GM06990 (cell line): ENCODE measurements around the gene MRPL19.

ENCODE experiments used
- DNase-seq: peaks from one replicate; pipeline ENCODE4 v3.0.0-alpha.2; 2011; ENCODE audit not compliant: insufficient read length; ENCODE audit errors: extremely low read depth
- H3K27me3 ChIP-seq: replicated peaks from 2 replicates; pipeline ENCODE4 v1.6.0; 2011; ENCODE audit warnings: low read length; ENCODE audit not compliant: control insufficient read depth, insufficient read depth
- H3K36me3 ChIP-seq: 2 replicates; pipeline ENCODE4 v1.5.1; 2011; ENCODE audit warnings: low read length; ENCODE audit not compliant: control insufficient read depth, insufficient read depth
- H3K4me3 ChIP-seq: replicated peaks from 2 replicates; pipeline ENCODE4 v1.5.1; 2011; ENCODE audit warnings: low read depth, mild to moderate bottlenecking, control low read depth, low read length
- CTCF ChIP-seq: IDR thresholded peaks from 2 replicates; pipeline ENCODE4 v1.5.1; 2011; ENCODE audit warnings: low read length, control low read depth, mild to moderate bottlenecking, inconsistent platforms; ENCODE audit not compliant: insufficient read depth, poor library complexity, severe bottlenecking

The MRPL19 gene

GRCh38 chr2:75602724-75603342 lies 43.8 kb upstream of the MRPL19 start:
- no peak for TF ChIP-seq CTCF
- Histone ChIP-seq H3K4me3 (no peak overlapping the region), H3K27me3 (no peaks in the 10 kb centered on the region), H3K36me3 (no peaks in the 10 kb centered on the region)
- no peak for DNase-seq

- no peak for DNase-seq
- no peaks in the 10 kb centered on the region for H3K36me3 ChIP-seq
- no peak overlapping the region for H3K4me3 ChIP-seq
- no peaks in the 10 kb centered on the region for H3K27me3 ChIP-seq
- TF ChIP-seq CTCF, result no peak
These were observed 43.1 kb upstream of the MRPL19 start for GRCh38 chr2:75603477-75603876.

- H3K36me3 ChIP-seq, result no peaks in the 10 kb centered on the region
- no peak for DNase-seq
- no peak for TF ChIP-seq CTCF
- H3K4me3 ChIP-seq, result no peak overlapping the region
- H3K27me3 ChIP-seq, result no peaks in the 10 kb centered on the region
These were observed 42.1 kb upstream of the MRPL19 start for GRCh38 chr2:75604484-75604883.

GRCh38 chr2:75605770-75606529 lies 40.6 kb upstream of the MRPL19 start:
- TF ChIP-seq CTCF, result no peak
- H3K4me3 ChIP-seq, result no peak overlapping the region
- H3K36me3 ChIP-seq, result no peaks in the 10 kb centered on the region
- H3K27me3 ChIP-seq, result no peaks in the 10 kb centered on the region; the same call in none of the 2 replicates
- DNase-seq, result no peak

- no peak for DNase-seq
- no peaks in the 10 kb centered on the region for H3K36me3 ChIP-seq
- no peak for TF ChIP-seq CTCF
- H3K4me3 ChIP-seq, result no peak overlapping the region
- no peaks in the 10 kb centered on the region; the same call in none of the 2 replicates for H3K27me3 ChIP-seq
These were observed 39.7 kb upstream of the MRPL19 start for GRCh38 chr2:75606761-75607399.
